Activated T-helper 17 cell treated with anti-CD3 and anti-CD28 coated beads, Interleukin-2, amount 50 U/mL, for 72 hours (primary cell): ENCODE data around the gene KPNB1. TPM values are rescaled to one million over a fixed set of nuclear protein-coding genes. Genes with fewer than 3 reads are reported as not detected.

Experiments used
- ATAC-seq: fragments of 150-1000 bp; cut with Tn5 transposase; replicated peaks from 2 replicates; pipeline ENCODE4 v1.10.0; 2021; ENCODE audit warnings: mild to moderate bottlenecking, moderate library complexity
- H3K27ac Mint-ChIP-seq: one replicate; pipeline ENCODE4 v1.8.0; 2022; ENCODE audit warnings: mixed read lengths
- H3K27me3 Mint-ChIP-seq: one replicate; pipeline ENCODE4 v1.8.0; 2022; ENCODE audit warnings: mixed read lengths
- H3K36me3 Mint-ChIP-seq: one replicate; pipeline ENCODE4 v1.8.0; 2022; ENCODE audit warnings: low read depth, mild to moderate bottlenecking, mixed read lengths
- H3K4me1 Mint-ChIP-seq: one replicate; pipeline ENCODE4 v1.8.0; 2022; ENCODE audit warnings: mixed read lengths
- H3K4me3 Mint-ChIP-seq: one replicate; pipeline ENCODE4 v1.8.0; 2022; ENCODE audit warnings: mild to moderate bottlenecking, mixed read lengths
- H3K9me3 Mint-ChIP-seq: one replicate; pipeline ENCODE4 v1.8.0; 2022; ENCODE audit warnings: mixed read lengths
- total RNA-seq, 2 donors: library from RNA; stranded (reverse); gene quantifications; one replicate each; pipeline ENCODE4 v1.2.3, GENCODE V29; 2022

Gene KPNB1
- 100 to 1,000 TPM; 451 to 724 TPM for total RNA-seq

DNA sequence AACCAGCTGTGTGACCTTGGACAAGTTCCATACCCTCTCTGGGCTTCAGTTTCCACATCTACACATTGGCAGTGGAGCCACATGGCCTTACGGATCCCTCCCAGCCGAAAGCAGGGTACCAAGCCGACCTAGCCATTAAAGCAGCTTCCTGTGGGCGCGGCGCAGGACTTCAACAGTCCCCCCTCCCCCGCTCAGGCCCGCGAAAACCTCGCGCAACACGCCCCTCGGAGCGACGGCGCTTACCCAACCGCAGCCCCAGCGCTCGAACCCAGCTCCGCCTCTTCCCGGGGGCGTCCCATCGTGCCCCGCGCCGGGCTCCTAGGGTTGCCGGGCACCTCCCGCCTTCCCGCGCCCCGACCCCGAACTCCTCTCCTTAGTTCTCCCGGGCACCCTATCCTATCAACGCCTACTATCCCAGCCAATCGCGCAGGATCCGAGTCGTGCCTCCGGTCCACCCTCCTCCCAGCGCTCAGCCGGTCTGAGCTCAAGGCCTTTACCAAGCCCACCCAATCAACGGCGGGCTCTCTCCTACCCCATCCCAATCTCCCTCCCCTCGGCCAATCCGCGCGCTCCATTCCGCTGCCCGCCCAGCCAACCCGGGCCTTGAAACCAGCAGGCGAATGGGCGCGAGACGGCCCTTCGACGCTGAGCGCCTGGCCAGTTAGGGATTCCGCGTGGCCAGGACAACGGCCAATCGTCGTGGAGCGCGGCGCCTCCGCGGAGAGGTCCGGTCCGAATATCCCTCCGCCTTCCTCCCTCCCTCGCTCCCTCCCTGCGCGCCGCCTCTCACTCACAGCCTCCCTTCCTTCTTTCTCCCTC is at the start of gene KPNB1:
Gene KPNB1 (plus strand): TSS at position 767 of the 819 bp plus-strand sequence. CDS start 326 bp downstream, outside the sequence.
- Mint-ChIP-seq H3K27ac (peak within 1 kb of the TSS; percentile 97), H3K4me3 (peak within 1 kb of the TSS; percentile 94), H3K4me1 (peaks cover 33% of the 10 kb centered on the region), H3K27me3 (no peaks in the 10 kb centered on the region), H3K9me3 (no peaks in the 10 kb centered on the region), H3K36me3 (peaks cover 51% of the 10 kb centered on the region)
- ATAC-seq: peak; percentile 85

- peaks cover 5% of the 10 kb centered on the region for H3K4me1 Mint-ChIP-seq
- H3K27me3 Mint-ChIP-seq: no peaks in the 10 kb centered on the region
- H3K36me3 Mint-ChIP-seq: peaks cover 95% of the 10 kb centered on the region
- no peaks in the 10 kb centered on the region for H3K9me3 Mint-ChIP-seq
- no peak for ATAC-seq
- H3K4me3 Mint-ChIP-seq: no peak overlapping the region
- peak overlapping the region; percentile 63 for H3K27ac Mint-ChIP-seq
Observed at GRCh38 chr17:47603830-47604597, 45.7 kb upstream of the KPNB1 start.

GRCh38 chr17:47604598-47604927 is 45.2 kb upstream of the KPNB1 start:
- Mint-ChIP-seq H3K36me3 (peaks cover 95% of the 10 kb centered on the region), H3K27ac (no peak overlapping the region), H3K27me3 (no peaks in the 10 kb centered on the region), H3K4me1 (peaks cover 5% of the 10 kb centered on the region), H3K9me3 (no peaks in the 10 kb centered on the region), H3K4me3 (no peak overlapping the region)
- ATAC-seq: no peak

DNA sequence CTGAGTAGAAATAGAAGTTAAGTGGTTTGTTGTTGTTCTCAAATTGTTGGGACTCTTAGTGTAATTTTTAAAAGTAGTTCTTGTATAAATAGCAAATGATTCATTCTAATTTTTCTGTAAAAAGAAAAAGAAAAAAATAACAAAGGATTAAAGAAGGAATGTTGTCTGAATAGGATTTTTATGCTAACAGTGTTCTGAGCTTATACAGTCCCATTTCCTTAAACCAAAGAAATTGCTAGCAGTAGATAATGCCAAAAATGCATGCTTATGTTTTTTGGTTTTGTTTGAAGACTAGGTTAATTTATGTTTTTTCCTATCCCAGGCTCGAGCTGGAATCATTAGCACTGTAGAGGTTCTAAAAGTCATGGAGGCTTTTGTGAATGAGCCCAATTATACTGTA is 44.7 kb upstream of the KPNB1 start:
- H3K27ac Mint-ChIP-seq: no peak overlapping the region
- no peak overlapping the region for H3K4me3 Mint-ChIP-seq
- peaks cover 95% of the 10 kb centered on the region for H3K36me3 Mint-ChIP-seq
- no peaks in the 10 kb centered on the region for H3K9me3 Mint-ChIP-seq
- no peaks in the 10 kb centered on the region for H3K27me3 Mint-ChIP-seq
- peaks cover 5% of the 10 kb centered on the region for H3K4me1 Mint-ChIP-seq
- ATAC-seq: no peak

- Mint-ChIP-seq H3K27me3 (no peaks in the 10 kb centered on the region), H3K36me3 (peaks cover 90% of the 10 kb centered on the region), H3K4me1 (peaks cover 5% of the 10 kb centered on the region), H3K27ac (peak overlapping the region; percentile 32), H3K4me3 (no peak overlapping the region), H3K9me3 (no peaks in the 10 kb centered on the region)
- no peak for ATAC-seq
Observed at GRCh38 chr17:47607481-47607880, 42.2 kb upstream of the KPNB1 start.

DNA sequence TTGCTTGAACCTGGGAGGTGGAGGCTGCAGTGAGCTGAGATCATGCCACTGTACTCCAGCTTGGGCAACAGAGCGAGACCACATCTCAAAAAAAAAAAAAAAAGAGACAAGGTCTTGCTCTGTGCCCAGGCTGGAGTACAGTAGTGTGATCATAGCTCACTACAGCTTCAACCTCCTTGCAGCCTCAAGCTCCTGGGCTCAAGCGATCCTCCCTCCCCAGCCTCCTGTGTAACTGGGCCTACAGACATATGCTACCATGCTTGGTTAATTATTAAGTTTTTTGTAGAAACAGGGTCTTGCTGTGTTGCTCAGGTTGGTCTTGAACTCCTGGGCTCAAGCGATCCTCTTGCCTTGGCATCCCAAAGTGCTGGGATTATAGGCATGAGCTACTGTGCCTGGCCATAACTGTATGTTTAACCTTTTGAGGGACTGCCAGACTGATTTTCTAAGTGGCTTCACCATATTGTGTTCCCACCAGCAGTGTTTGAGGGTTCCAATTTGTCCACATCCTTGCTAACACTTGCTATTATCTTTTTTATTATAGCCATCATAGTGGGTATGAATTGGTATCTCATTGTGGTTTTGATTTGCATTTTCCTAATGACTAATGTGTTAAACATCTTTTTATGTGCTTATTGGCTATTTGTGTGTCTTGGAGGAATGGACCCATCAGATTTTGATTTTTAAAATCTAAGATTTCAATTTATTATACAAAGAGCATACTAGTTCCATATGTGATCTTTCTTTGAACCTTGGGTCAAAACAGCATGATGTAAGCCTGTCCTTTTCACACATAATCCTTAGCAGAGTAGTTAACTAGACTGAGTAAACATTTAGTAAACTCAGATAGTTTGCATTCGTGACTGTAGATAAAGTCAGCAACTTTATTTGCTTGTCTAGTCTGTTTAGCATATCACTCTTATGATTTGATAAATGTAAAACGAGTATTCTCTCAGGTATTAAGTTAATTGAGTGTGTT is 38.1 kb upstream of the KPNB1 start:
- peak; percentile 12 for ATAC-seq
- Mint-ChIP-seq H3K9me3 (no peaks in the 10 kb centered on the region), H3K4me1 (peaks cover 5% of the 10 kb centered on the region), H3K4me3 (no peak overlapping the region), H3K27me3 (no peaks in the 10 kb centered on the region), H3K36me3 (peaks cover 92% of the 10 kb centered on the region), H3K27ac (no peak overlapping the region)

DNA sequence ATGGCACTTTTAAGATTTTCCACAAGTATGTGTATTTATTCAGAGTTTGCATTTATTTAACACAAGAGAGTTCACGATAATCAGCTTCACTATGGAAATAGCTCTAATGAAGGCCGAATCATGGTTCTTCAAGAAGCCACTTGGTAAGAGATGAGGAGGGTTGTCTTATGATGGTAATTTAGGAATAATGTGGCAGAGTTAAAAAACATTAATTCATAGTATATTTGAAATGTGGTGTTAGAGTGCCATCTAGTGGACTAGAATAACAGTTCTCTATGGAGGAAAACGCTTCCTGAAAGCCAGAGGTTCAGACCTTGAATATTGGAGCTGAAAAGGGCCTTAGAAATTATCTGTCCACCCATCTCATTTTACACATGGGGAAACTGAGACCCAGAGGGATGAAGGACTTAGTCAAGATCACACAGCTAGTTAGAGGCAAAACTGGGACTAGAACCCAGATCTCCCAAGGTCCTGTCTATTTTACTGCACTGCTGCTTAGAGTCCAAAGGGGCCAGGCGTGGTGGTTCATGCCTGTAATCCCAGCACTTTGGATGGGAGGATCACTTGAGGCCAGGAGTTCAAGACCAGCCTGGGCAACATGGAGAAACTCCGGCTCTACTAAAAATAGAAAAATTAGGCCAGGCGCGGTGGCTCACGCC is 33.8 kb upstream of the KPNB1 start:
- no peak overlapping the region for H3K4me3 Mint-ChIP-seq
- peaks cover 86% of the 10 kb centered on the region for H3K36me3 Mint-ChIP-seq
- H3K27me3 Mint-ChIP-seq: no peaks in the 10 kb centered on the region
- no peaks in the 10 kb centered on the region for H3K9me3 Mint-ChIP-seq
- H3K4me1 Mint-ChIP-seq: peaks cover 11% of the 10 kb centered on the region
- ATAC-seq: no peak
- H3K27ac Mint-ChIP-seq: peak overlapping the region; percentile 29

GRCh38 chr17:47618410-47618809 is 31.3 kb upstream of the KPNB1 start:
- Mint-ChIP-seq H3K27ac (peak overlapping the region; percentile 88), H3K36me3 (peaks cover 93% of the 10 kb centered on the region), H3K27me3 (no peaks in the 10 kb centered on the region), H3K4me1 (peaks cover 12% of the 10 kb centered on the region), H3K4me3 (no peak overlapping the region), H3K9me3 (no peaks in the 10 kb centered on the region)
- ATAC-seq: no peak

- peaks cover 12% of the 10 kb centered on the region for H3K4me1 Mint-ChIP-seq
- ATAC-seq: peak; percentile 97
- H3K27ac Mint-ChIP-seq: peak overlapping the region; percentile 88
- no peaks in the 10 kb centered on the region for H3K9me3 Mint-ChIP-seq
- peaks cover 85% of the 10 kb centered on the region for H3K36me3 Mint-ChIP-seq
- H3K27me3 Mint-ChIP-seq: no peaks in the 10 kb centered on the region
- H3K4me3 Mint-ChIP-seq: peak overlapping the region; percentile 51
Observed at GRCh38 chr17:47620503-47621245, 29.0 kb upstream of the KPNB1 start.

DNA sequence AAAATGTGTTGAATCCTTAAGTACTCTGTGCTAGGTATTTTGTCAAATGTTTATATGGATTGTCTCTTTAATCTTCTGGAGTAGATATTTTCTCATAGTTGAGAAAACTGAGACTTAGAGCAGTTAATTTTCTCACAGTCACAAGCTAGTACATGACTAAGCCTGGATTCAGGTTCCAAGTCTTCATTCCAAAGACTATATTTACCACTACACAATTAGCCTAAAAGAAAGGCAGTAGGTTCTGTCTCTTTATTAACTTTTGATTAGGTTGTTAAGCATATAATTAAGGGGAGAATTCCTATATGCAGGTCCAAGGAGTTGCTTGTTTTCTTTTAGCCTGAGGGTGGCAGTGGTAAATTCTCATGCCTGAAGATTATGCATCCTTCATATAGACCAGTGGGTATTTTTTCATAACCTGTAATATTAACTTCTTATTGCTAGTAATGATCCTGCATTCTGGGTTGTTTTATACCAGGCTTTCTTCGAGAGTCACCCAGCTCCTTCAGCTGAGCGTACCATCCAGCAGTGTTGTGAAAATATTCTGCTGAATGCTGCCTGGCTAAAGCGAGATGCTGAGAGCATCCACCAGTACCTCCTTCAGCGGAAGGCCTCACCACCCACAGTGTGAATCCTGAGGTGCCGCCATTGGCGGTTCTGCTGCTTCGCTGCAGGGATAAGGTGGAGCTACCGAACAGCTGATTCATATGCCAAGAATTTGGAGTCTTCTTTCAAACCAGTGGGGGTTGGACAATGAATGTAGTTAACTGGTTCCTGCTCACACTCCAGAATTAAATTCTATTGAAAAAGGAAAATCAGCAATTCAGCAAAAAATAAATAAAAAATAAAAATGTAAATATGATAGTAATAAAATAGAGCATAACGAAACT is 28.2 kb upstream of the KPNB1 start:
- Mint-ChIP-seq H3K36me3 (peaks cover 76% of the 10 kb centered on the region), H3K27ac (peak overlapping the region; percentile 88), H3K4me3 (peak overlapping the region; percentile 51), H3K4me1 (peaks cover 12% of the 10 kb centered on the region), H3K27me3 (no peaks in the 10 kb centered on the region), H3K9me3 (no peaks in the 10 kb centered on the region)
- no peak for ATAC-seq

DNA sequence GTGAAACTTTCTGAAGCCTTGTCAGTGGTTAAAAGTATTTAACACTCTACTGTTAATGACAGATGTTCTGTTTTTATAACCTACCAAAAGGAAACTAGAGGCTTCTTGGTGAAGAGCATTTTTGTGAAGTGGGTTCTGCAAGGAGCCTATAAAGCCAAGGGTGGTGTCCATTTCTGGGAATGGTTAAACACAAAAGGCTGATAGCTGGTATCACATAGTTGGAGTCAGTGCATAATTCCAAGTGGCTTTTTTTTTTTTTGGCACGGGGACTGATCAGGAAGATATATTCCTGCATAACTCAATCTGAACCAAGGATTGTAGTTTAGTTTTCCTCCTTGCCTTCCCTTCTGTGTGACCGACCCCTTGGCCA is 27.6 kb upstream of the KPNB1 start:
- H3K27me3 Mint-ChIP-seq: no peaks in the 10 kb centered on the region
- no peaks in the 10 kb centered on the region for H3K9me3 Mint-ChIP-seq
- H3K36me3 Mint-ChIP-seq: peaks cover 74% of the 10 kb centered on the region
- H3K27ac Mint-ChIP-seq: no peak overlapping the region
- peaks cover 12% of the 10 kb centered on the region for H3K4me1 Mint-ChIP-seq
- no peak overlapping the region for H3K4me3 Mint-ChIP-seq
- ATAC-seq: no peak

GRCh38 chr17:47624727-47625068 is 25.0 kb upstream of the KPNB1 start:
- Mint-ChIP-seq H3K9me3 (no peaks in the 10 kb centered on the region), H3K27ac (no peak overlapping the region), H3K27me3 (no peaks in the 10 kb centered on the region), H3K4me3 (no peak overlapping the region), H3K4me1 (peaks cover 12% of the 10 kb centered on the region), H3K36me3 (peaks cover 51% of the 10 kb centered on the region)
- no peak for ATAC-seq
